ENCODE data around the gene ZNF844. TPM values are rescaled to one million over a fixed set of nuclear protein-coding genes. Genes with fewer than 3 reads are reported as not detected.

The ZNF844 gene
- total RNA-seq, 1 experiment from 2014 or later = 0.55 TPM

- Histone ChIP-seq H3K36me3 (replicated peaks; ENCODE audit: control insufficient read depth, insufficient read depth, low read length) (peaks cover 30% of the 10 kb centered on the region), H3K27me3 (ENCODE audit: control insufficient read depth, insufficient read depth, low read length) (no peaks in the 10 kb centered on the region), H3K4me3 (ENCODE audit: insufficient read depth, low read depth, low read length) (no peak overlapping the region)
- no peak for DNase-seq
Observed at GRCh38 chr19:12112701-12113100, 48.2 kb downstream of the ZNF844 start.

- no peaks in the 10 kb centered on the region for H3K27me3 ChIP-seq (ENCODE audit: control insufficient read depth, insufficient read depth, low read length)
- peaks cover 30% of the 10 kb centered on the region for H3K36me3 ChIP-seq (replicated peaks; ENCODE audit: control insufficient read depth, insufficient read depth, low read length)
- no peak for DNase-seq
- no peak overlapping the region for H3K4me3 ChIP-seq (ENCODE audit: insufficient read depth, low read depth, low read length)
Observed at GRCh38 chr19:12113121-12113520, 48.6 kb downstream of the ZNF844 start.

- peak; percentile 61 for DNase-seq
- Histone ChIP-seq H3K27me3 (ENCODE audit: control insufficient read depth, insufficient read depth, low read length) (no peaks in the 10 kb centered on the region), H3K4me3 (ENCODE audit: insufficient read depth, low read depth, low read length) (no peak overlapping the region), H3K36me3 (replicated peaks; ENCODE audit: control insufficient read depth, insufficient read depth, low read length) (peaks cover 9% of the 10 kb centered on the region)
Observed at GRCh38 chr19:12117201-12117970, 52.9 kb downstream of the ZNF844 start.

- peak; percentile 59 for DNase-seq
Observed at GRCh38 chr19:12126707-12127106, 62.2 kb downstream of the ZNF844 start.

More at GRCh38 chr19:12126707-12127106, 62.2 kb downstream of the ZNF844 start:
- Histone ChIP-seq H3K36me3 (replicated peaks; ENCODE audit: control insufficient read depth, insufficient read depth, low read length) (no peaks in the 10 kb centered on the region), H3K27me3 (ENCODE audit: control insufficient read depth, insufficient read depth, low read length) (no peaks in the 10 kb centered on the region), H3K4me3 (ENCODE audit: insufficient read depth, low read depth, low read length) (no peak overlapping the region)

Other genes starting within 250 kb of the ZNF844 start
- not detected in 2 replicates for gene ZNF439, start 216.0 kb upstream of the ZNF844 start, total RNA-seq (2014; rRNA removed; shearing (Covaris generic))
- 0.07 TPM in 1 of 2 replicates, not detected in the other for gene ZNF69, start 176.9 kb upstream of the ZNF844 start, total RNA-seq (2014; rRNA removed; shearing (Covaris generic))
- gene ZNF700, start 139.6 kb upstream of the ZNF844 start, total RNA-seq (2014; rRNA removed; shearing (Covaris generic)) = 0.03 and 0.41 TPM in 2 replicates
- 0.33 TPM in 1 of 2 replicates, not detected in the other for gene ZNF763, start 99.7 kb upstream of the ZNF844 start, total RNA-seq (2014; rRNA removed; shearing (Covaris generic))
- 0.11 TPM in 1 of 2 replicates, not detected in the other for gene ZNF433, start 29.1 kb upstream of the ZNF844 start, total RNA-seq (2014; rRNA removed; shearing (Covaris generic))
- not detected in 2 replicates for gene ZNF878, start 11.8 kb upstream of the ZNF844 start, total RNA-seq (2014; rRNA removed; shearing (Covaris generic))
- gene ZNF20, start 75.6 kb downstream of the ZNF844 start, total RNA-seq (2014; rRNA removed; shearing (Covaris generic)) = 2.7 and 4.1 TPM in 2 replicates
- 7.7 and 12.9 TPM in 2 replicates for gene ZNF625, start 92.0 kb downstream of the ZNF844 start, total RNA-seq (2014; rRNA removed; shearing (Covaris generic))
- gene ZNF136, start 98.4 kb downstream of the ZNF844 start, total RNA-seq (2014; rRNA removed; shearing (Covaris generic)) = 1.5 and 3.8 TPM in 2 replicates
- gene ZNF44, start 230.2 kb downstream of the ZNF844 start, total RNA-seq (2014; rRNA removed; shearing (Covaris generic)) = 0.07 and 0.30 TPM in 2 replicates

Measured in H7 (cell line).